HG03064 (cell line): ENCODE measurements around the gene BHLHA15.
"Not testable (repeated sequence)": the region's sequence is repeated elsewhere in the genome, so short reads cannot be mapped to it uniquely, and the experiment has no call there.

ENCODE experiments used
- ATAC-seq: cut with Tn5 transposase; IDR thresholded peaks from one replicate; pipeline ENCODE4 v1.9.1; 2021; ENCODE audit warnings: low read depth; ENCODE audit not compliant: unreplicated experiment

BHLHA15 gene

DNA sequence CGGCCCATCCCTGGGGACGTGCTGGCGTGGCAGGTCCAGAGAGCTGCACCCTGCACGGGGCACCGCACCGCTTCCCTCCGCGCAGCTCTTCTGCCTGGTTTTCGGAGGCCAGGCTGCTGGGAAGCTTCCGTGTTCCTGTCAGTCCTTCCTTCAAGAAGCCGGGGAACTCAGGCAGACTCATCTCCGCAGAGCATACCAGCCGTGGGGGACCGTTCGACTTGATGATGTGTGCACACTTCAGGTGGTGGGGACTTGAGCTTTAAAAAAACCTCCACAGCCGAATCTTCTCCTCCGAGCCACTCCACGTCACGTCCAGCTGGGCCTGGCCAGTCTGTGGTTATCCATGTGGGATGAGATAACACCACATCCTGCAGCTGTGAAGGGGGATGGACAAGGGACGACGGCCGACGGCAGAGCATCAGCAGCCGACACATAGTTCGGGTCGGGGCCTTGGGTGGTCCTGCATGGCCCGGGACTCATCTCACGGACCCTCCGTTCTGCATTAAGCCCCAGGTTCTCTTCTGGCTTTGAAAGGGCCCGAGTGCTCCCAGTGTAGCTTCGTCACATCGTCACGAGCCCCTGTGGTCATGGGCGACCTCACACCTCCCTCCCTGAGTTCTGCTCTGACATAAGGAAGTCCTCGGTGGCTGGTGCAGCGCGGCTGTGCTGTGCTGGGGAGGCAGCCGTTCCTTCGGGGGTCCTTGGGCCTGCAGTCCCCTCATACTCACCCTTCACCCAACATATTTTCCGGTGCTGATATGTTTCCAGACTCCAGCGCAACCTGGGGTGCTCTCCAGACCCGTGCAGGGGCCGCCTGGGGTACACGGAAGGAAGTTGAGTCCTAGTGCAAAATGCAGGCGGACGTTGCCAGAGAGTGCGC lies 4.5 kb upstream of the BHLHA15 start:
- ATAC-seq, result no peak

DNA sequence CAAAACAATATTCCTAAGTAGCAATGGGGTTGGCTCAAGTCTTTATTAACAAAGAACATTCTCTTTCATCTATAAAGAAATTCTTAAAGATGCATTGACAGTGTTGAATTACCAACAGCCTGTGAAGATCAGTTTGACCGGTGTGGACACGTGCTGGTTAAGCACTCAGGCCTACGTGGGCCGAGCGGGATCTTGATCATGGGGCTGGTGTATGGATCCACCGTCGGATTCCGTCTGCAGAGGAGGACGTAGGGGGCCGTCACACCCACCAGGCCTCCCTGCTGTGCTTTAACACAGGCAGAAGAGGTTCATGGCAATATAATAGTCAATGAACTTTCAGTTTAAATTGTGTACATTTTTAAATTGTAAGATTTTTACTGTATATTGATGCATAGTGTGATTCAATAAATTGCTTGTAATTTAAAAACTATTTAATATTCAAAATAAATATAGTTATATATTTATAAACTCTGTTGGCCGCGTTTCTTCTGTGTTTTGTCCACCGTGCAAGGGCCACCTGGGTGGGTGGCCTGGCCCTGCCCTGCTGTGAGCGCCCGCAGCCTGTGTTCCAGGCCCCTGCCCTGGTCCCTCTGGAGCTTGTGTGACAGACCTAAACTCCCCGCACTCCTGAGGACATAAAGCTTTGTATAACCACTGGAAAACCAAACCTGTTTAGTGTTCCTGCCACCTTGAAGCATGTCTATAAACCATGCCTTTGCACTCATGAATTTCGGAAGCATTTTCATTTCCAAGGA lies 1.9 kb upstream of the BHLHA15 start:
- no peak for ATAC-seq

DNA sequence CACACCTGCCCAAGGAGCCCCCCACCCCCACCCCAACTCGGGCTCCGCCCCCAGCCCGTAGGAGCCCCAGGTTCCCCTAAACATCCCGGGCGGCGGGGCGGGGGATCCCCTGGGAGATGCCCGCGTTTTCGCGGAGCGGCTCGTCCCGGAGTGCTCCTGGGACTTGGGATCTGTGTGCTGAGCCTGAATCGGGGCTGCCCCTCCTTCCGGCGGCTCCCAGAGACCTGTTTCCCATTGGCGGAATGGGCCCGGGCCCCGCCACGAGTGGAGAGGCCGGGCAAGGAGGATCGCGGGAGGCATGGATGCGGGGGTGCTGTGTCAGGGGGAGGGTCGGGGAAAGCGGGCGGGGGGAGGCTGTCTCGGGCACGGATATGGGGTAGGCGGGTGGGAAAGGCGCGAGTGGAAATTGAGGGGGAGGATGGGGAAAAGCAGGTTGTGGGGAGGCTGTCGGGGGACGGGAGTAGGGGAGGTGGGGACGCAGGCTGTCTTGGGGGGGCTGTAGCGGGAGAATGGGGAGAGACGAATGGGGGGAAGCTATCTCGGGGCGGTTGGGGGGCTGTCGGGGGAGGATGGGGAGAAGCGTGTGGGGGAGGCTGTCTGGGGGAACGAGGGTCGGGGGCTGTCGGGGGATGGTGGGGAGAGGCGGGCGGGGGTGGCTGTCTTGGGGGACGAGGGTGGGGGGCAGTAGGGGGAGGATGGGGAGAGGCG lies 572 bp upstream of the BHLHA15 start:
- no peak for ATAC-seq

DNA sequence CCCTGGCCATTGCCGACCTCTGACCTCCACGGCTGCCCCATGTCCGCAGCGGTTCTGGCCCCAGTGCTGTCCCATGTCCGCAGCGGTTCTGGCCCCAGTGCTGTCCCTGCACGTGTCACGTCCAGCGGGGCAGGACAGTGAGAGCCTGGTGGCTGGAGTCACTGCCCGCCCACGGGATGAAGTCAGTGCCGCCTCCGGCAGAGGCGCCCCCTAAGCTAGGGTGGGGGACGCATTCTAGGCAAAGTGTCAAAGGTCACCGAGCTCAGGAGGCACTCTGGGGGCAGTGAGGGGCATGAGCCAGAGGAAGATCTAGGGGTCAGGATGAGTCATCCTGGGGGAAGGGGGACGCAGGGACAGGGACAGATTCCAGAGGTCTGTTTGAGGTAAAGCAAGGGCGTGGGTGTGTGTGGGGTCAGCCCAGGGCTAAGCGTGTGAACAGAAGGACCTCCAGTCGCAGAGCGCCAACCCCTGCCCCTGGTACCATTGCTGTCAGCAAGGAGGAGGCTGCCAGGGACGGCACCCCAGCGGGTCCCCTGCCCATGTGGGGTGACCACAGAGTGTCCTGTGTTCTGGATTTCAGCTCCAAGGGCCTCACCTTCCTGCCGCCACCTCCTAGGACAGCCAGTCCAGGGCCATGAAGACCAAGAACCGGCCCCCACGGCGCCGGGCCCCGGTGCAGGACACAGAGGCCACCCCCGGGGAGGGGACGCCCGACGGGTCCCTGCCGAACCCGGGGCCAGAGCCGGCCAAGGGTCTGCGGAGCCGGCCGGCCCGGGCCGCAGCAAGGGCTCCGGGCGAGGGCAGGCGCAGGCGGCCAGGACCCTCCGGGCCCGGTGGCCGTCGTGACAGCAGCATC lies 665 bp downstream of the BHLHA15 start:
- no peak for ATAC-seq

DNA sequence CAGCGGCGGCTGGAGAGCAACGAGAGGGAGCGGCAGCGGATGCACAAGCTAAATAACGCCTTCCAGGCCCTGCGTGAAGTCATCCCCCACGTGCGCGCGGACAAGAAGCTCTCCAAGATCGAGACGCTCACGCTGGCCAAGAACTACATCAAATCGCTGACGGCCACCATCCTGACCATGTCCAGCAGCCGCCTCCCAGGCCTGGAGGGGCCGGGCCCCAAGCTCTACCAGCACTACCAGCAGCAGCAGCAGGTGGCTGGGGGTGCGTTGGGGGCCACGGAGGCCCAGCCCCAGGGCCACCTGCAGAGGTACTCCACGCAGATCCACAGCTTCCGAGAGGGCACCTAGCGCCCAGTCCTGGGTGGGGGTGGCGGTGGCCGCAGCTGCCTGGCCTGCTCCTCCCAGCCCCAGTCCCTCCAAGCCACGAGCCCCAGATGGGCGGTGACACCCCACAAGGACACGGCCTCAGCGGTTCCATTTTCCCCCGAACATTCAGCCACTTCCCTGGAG lies 1.3 kb downstream of the BHLHA15 start:
- no peak for ATAC-seq

- no peak for ATAC-seq
Measured at GRCh38 chr7:98213296-98213887, 2.2 kb downstream of the BHLHA15 start.

DNA sequence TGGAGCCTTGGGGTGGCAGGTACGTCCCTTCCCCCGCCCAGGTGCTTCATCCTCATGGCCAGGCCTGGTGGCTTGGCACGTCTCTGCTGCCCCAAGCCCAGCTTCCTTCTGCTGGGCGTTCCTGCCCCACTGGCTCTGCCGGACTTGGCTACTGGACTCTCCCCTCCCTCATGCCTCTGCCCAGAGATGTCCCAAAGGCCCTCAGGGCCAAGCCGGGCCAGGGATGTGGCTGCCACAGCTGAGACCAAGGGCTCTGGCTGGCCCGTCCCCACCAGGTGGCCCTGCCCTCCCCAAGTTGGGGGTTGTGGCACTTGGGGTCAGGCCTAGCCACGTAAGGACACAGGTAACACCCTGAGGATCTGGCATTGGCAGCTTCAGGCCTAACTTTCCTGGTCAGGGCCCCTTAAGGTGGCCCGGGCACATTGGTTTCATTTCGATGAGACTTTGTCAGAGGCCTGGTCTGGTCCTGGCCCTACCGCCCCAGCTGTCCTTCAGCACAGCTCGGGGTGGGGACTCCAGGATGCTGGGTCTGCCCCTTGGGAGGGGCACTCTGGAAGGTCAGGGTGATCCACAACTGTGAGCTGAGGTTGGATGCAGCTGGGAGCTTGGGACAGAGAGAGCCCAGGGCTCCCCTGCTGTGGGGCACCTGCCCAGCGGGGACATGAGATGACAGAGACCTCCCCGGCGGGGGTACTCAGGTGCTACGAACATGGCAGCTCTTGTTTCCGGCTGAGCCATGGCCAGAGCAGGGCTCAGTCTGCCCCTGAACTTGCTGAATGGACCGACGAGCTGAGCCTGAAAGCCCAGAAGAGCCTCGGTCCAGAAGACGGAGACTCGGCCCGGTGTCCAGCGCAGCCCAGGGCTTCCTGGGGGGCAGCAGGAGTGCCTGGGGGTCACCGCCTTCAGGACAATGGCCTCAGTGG lies 2.9 kb downstream of the BHLHA15 start:
- ATAC-seq, result no peak

GRCh38 chr7:98214811-98215321 lies 3.6 kb downstream of the BHLHA15 start:
- no peak for ATAC-seq

DNA sequence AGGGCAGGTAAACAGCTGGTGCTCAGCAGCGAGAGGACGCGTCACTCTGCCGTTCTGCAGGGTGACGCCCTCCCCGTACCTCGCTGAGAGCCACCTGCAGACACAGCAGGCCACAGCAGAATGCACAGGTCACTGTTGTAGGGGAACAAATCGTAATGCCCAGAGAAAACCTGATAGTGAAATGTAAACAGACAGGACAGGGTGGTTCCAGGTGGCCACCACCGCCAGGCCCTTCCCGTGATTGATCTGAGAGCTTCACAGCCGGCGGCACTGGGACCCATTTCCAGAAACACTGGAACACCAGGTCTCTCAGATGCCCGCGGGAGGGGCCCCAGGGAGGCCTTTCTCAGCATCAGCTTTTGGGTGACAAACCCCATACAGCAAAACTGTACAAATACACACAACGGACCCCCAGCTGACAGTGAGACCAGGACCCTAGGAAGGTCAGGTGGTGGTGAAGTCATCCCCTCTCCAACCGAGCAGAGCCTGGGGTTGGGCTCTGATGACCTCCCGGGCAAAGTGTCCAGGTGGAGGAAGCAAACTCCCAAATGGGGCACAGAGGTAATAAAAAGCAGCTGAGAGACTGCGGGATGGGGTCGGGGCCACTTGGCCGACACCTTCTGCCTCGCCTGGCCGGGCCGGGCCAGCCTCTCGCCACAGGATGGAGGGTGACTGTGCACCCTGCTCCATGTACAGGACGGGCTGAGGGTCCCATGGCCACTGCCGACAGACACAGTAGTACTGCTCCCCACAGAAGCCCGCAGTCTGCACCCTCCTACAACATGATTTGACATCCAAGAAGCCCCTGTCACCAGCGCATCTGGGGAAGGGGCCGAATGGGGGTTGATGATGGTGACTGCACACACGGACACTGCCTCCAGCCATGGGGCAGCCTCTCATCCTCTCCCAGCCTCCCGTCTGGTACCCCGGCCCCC lies 4.6 kb downstream of the BHLHA15 start:
- no peak for ATAC-seq

DNA sequence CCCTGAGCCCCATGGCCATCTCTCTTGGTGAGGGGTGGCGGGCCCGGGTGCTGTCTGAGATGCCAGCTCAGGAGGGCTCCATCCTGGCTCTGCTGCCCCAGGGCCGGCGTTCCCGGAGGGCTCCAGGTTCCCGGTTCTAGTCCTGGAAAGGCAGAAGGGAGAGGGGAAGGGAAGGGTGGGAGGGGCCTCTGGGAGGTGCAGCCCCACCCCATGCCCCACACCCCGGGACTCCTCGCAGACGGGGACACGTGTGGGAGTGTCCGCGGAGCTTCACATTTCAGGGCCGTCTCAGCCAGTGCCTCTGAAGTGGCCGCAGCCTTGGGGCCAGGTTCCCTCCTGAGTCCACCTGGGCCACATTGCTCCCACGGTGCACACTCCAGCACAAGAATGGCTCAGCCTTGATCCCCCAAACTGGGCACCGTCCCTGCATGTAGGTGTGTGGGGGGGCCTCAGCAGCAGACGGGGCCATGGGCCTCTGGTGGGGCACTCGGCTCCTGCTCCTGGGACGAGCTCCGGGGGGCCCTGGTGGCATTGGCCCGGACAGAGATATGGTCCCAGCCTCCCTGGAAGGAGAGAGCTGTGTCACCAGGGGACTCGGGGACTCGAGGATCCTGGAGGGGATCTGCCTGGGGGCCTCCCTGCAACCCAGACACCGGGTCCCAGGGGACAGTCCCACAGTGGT lies 5.8 kb downstream of the BHLHA15 start:
- ATAC-seq, result no peak

DNA sequence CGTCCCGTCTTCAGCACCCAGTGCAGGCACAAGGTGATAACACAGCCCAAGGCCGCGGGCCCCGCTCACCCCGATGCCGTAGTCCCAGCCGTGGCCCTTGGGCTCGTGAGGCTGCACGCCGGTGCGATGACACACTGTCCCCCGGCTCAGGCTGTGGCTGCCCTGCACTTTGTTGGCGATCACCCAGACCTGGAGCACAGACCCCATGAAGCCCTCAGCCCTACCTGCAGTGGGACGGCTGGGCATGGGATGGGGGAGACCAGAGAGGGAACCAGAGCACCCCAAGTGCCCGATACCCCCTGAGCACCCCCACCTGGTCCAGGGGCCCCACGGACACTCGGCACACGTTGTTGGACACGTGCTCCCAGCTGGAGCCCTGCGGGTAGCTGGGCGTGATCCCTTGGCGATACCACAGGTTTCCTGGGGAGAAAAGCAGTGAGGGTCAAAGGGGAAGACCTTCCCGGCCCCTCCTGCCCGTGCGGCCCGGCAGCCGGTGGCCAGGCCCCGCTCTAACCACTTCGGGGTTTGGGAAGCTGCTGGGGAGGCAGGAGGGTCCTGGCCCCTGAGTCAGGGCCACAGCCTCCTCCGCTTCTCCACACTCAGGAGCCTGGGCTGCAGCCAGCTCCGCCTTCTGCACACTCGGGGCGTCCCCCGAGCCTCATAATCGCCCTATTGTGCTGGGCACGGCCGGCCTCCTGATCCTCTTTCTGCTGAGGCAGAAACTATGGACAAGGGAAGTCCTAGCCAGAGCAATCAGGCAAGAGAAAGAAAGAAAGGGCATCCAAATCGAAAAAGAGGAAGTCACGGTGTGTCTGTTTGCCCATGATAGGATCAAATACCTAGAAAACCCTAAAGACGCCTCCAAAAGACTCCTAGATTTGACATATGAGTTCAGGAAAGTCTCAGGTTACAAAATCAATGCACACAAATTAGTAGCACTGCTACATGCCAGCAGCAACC lies 6.7 kb downstream of the BHLHA15 start:
- ATAC-seq, result no peak

DNA sequence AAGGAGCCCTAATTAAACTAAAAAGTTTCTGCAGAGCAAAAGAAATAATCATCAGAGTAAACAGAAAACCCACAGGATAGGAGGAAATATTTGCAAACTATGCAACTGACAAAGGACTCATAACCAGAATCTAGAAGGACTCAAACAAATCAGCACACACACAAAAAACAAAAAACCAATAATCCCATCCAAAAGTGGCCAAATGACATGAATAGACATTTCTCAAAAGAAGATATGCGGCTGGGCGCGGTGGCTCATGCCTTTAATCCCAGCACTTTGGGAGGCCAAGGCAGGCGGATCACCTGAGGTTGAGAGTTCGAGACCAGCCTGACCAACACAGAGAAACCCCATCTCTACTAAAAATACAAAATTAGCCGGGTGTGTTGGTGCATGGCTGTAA lies 8.1 kb downstream of the BHLHA15 start:
- not testable (repeated sequence) for ATAC-seq

DNA sequence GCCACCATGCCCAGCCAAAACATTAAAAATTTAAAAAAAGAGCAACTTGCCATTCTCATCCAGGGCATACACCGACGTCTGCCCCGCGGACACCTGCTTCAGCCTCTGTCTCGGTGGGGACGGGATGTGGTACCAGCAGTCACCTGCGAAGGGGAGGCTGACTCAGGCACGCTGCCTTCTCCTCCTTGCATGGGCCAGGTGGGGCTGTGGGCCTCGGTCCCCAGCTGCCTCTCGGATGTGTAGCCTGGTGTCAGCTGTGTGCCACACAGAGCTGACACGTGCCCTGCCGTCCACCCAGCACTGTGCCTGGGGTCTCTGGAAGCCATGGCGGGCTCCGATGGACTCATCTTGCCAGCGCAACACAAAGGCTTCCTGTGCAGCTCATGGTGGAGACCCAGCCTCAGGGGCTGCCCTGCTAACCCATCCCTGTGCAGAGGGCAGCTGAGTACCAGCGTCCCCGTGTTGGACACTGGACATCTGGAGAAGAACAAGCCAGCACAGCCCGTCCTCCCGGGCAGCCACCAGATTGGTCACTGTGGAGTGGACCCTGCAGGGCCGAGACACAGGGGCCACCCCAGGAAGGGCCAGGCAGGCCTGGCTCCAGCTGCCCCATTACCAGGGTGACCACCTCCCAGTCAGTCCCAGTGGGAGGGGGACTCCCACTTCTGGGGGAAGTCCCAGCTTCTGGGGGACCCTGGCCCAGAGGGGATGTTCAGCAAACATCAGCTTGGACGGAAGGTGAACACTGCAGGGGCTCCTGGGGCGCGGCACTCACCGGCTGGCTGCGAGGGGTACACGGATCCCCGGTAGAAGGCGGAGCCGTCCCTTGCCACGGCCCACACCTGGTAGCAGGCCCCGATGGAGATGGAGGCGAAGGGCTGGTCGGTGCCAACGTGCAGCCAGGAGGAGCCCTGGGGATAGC lies 10.6 kb downstream of the BHLHA15 start:
- no peak for ATAC-seq

DNA sequence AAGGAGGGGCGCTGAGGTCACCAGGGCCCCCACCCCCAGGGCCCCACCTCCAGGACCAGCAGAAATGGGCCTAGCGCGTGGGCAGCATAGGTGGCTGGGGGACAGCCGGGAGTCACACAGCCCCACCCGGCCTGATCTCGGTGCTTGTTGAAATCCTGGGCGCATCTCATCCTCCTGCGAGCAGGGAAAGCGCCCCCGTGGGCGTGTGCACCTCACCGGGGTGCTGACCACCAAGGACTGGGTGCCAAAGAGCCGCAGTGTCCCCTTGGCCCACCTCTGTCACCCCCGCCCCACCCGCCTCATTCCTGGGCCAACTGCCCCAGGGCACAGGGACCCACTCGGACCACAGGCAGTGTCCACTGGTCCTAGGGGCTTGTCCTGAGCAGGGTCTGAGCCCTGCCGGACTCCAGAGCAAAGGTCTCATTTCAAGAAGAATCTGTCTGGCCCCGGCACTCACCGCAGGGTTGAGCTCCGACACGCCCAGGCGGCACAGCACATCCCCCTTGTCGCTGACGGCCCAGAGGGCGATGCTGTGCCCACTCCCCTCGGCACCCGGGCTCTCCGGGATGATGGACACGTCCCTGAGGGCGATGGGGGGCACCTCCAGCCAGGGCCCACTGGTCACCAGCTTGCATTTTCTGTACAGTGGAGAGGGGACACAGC lies 11.4 kb downstream of the BHLHA15 start:
- no peak for ATAC-seq
